GM23338 (cell line): ENCODE measurements around the gene CXADR. TPM values are rescaled to one million over a fixed set of nuclear protein-coding genes. Genes with fewer than 3 reads are reported as not detected.

ENCODE experiments used
- ATAC-seq: fragments of 200-7000 bp; cut with Tn5 transposase; 3 replicates; pipeline ENCODE4 v1.9.1; 2020
- DNase-seq: peaks from one replicate; pipeline ENCODE4 v3.0.0-alpha.2; 2015; ENCODE audit warnings: low spot score
- H2AFZ ChIP-seq: fragments of 200-600 bp; sonication (generic); 2 replicates; pipeline ENCODE4 v1.8.0; 2016; ENCODE audit warnings: antibody characterized with exemption, mild to moderate bottlenecking, moderate library complexity
- H3F3A ChIP-seq: fragments of 200-600 bp; sonication (generic); replicated peaks from 2 replicates; pipeline ENCODE4 v1.8.0; 2017; ENCODE audit warnings: antibody characterized with exemption, mixed run types, low read depth
- H3K27ac ChIP-seq: fragments of 200-600 bp; sonication (generic); 2 replicates; pipeline ENCODE4 v1.6.1; 2016; ENCODE audit warnings: low read depth
- H3K27me3 ChIP-seq: fragments of 200-600 bp; sonication (generic); 2 replicates; pipeline ENCODE4 v1.8.0; 2016; ENCODE audit warnings: mild to moderate bottlenecking, mixed run types, moderate library complexity; ENCODE audit not compliant: insufficient read depth
- H3K36me3 ChIP-seq: fragments of 200-600 bp; sonication (generic); 2 replicates; pipeline ENCODE4 v1.8.0; 2016; ENCODE audit warnings: mild to moderate bottlenecking; ENCODE audit not compliant: insufficient read depth
- H3K4me1 ChIP-seq: fragments of 200-600 bp; sonication (generic); 2 replicates; pipeline ENCODE4 v1.8.0; 2016; ENCODE audit warnings: mild to moderate bottlenecking, moderate library complexity; ENCODE audit not compliant: insufficient read depth
- H3K4me2 ChIP-seq: fragments of 200-600 bp; sonication (generic); 2 replicates; pipeline ENCODE4 v1.7.1; 2017; ENCODE audit warnings: mixed run types
- H3K4me3 ChIP-seq: fragments of 200-600 bp; sonication (generic); 2 replicates; pipeline ENCODE4 v1.6.1; 2016; ENCODE audit warnings: mixed run types
- H3K79me2 ChIP-seq: fragments of 200-600 bp; sonication (generic); replicated peaks from 2 replicates; pipeline ENCODE4 v1.8.0; 2017; ENCODE audit warnings: mild to moderate bottlenecking; ENCODE audit not compliant: insufficient read depth
- H3K9me2 ChIP-seq: fragments of 200-600 bp; sonication (generic); 2 replicates; pipeline ENCODE4 v1.8.0; 2017; ENCODE audit not compliant: insufficient read depth
- H4K20me1 ChIP-seq: fragments of 200-600 bp; sonication (generic); replicated peaks from 2 replicates; pipeline ENCODE4 v1.8.0; 2017; ENCODE audit warnings: mild to moderate bottlenecking; ENCODE audit not compliant: insufficient read depth
- H3K27ac Mint-ChIP-seq: 2 replicates; pipeline ENCODE4 v1.8.0; 2020; ENCODE audit warnings: inconsistent platforms, mild to moderate bottlenecking, moderate library complexity, mixed read lengths
- H3K27me3 Mint-ChIP-seq: 3 replicates; pipeline ENCODE4 v1.8.0; 2022; ENCODE audit warnings: low read depth, mild to moderate bottlenecking, moderate library complexity, mixed read lengths, inconsistent platforms; ENCODE audit not compliant: insufficient read depth, poor library complexity
- H3K36me3 Mint-ChIP-seq: 3 replicates; pipeline ENCODE4 v1.8.0; 2021; ENCODE audit warnings: low read depth, mild to moderate bottlenecking, inconsistent platforms, moderate library complexity, mixed read lengths
- H3K4me1 Mint-ChIP-seq: 3 replicates; pipeline ENCODE4 v1.8.0; 2020; ENCODE audit warnings: mild to moderate bottlenecking, inconsistent platforms, mixed read lengths
- H3K4me3 Mint-ChIP-seq: 3 replicates; pipeline ENCODE4 v1.8.0; 2021; ENCODE audit warnings: moderate library complexity, mild to moderate bottlenecking, inconsistent platforms, mixed read lengths
- H3K9me3 Mint-ChIP-seq: 3 replicates; pipeline ENCODE4 v1.8.0; 2020; ENCODE audit warnings: moderate library complexity, mild to moderate bottlenecking, inconsistent platforms, mixed read lengths
- CREB1 ChIP-seq: fragments of 250-450 bp; sonication (Bioruptor Pico); IDR thresholded peaks from 2 replicates; pipeline ENCODE4 v1.5.0; 2020; ENCODE audit warnings: low read depth, mild to moderate bottlenecking, moderate library complexity
- CTCF ChIP-seq, 2 experiments: fragments of 200-600 bp in 1 of 2; sonication (generic) in 1 of 2; conservative IDR thresholded peaks; 2 replicates each; pipeline versions ENCODE4 v1.5.1 to v1.6.1; 2016 to 2017; ENCODE audit warnings: antibody characterized with exemption in 2 of 2, low read depth in 2 of 2, mild to moderate bottlenecking in 2 of 2, moderate library complexity in 1 of 2
- ETS1 ChIP-seq: IDR thresholded peaks from 2 replicates; pipeline ENCODE4 v1.6.1; 2016; ENCODE audit warnings: antibody characterized with exemption
- EZH2 ChIP-seq: fragments of 200-600 bp; sonication (generic); IDR thresholded peaks from one replicate; pipeline ENCODE4 v1.8.0; 2017; ENCODE audit warnings: antibody characterized with exemption, mild to moderate bottlenecking, low read depth; ENCODE audit not compliant: unreplicated experiment
- EZH2phosphoT487 ChIP-seq: fragments of 200-600 bp; sonication (generic); IDR thresholded peaks from one replicate; pipeline ENCODE4 v1.8.1; 2018; ENCODE audit warnings: antibody characterized with exemption; ENCODE audit not compliant: unreplicated experiment
- JUNB ChIP-seq: IDR thresholded peaks from one replicate; pipeline ENCODE4 v1.6.1; 2016; ENCODE audit warnings: antibody characterized with exemption; ENCODE audit not compliant: unreplicated experiment
- NANOG ChIP-seq: IDR thresholded peaks from 2 replicates; pipeline ENCODE4 v1.6.1; 2016; ENCODE audit warnings: antibody characterized with exemption, borderline replicate concordance
- POLR2AphosphoS5 ChIP-seq: IDR thresholded peaks from 2 replicates; pipeline ENCODE4 v1.6.1; 2016; ENCODE audit warnings: antibody characterized with exemption, low read depth
- REST ChIP-seq: IDR thresholded peaks from one replicate; pipeline ENCODE4 v1.6.1; 2018; ENCODE audit warnings: antibody characterized with exemption; ENCODE audit not compliant: unreplicated experiment
- STAT1 ChIP-seq: IDR thresholded peaks from one replicate; pipeline ENCODE4 v1.6.1; 2016; ENCODE audit warnings: antibody characterized with exemption; ENCODE audit not compliant: unreplicated experiment
- ZNF114 ChIP-seq: fragments of 250-450 bp; sonication (Bioruptor Pico); IDR thresholded peaks from 2 replicates; pipeline ENCODE4 v1.5.0; 2020; ENCODE audit warnings: mild to moderate bottlenecking, moderate library complexity
- ZNF331 ChIP-seq: fragments of 250-450 bp; sonication (Bioruptor Pico); IDR thresholded peaks from 2 replicates; pipeline ENCODE4 v1.5.0; 2020; ENCODE audit warnings: low read depth, mild to moderate bottlenecking, moderate library complexity
- ZNF462 ChIP-seq: fragments of 250-450 bp; sonication (Bioruptor Pico); IDR thresholded peaks from 2 replicates; pipeline ENCODE4 v1.5.0; 2020; ENCODE audit warnings: mild to moderate bottlenecking, moderate library complexity
- polyA plus RNA-seq: library from polyadenylated mRNA; unstranded; fragments of >200 nt; fragmentation: Nextera tagmentation; extraction: Ambion mirVana; gene quantifications from 2 replicates; pipeline ENCODE4 v1.2.1, GENCODE V29; 2016
- total RNA-seq: library from RNA; depleted of rRNA; stranded (reverse); fragments of >200 nt; shearing (Covaris generic); gene quantifications from 2 replicates; pipeline ENCODE4 v1.2.3, GENCODE V29; 2014

The CXADR gene
- total and polyA plus RNA-seq, 2 experiments from 2014 or later, result 126 to 207 TPM

- H3F3A ChIP-seq, result no peaks in the 10 kb centered on the region
- no peaks in the 10 kb centered on the region for H3K27me3 ChIP-seq
- no peak overlapping the region for H2AFZ ChIP-seq
- no peaks in the 10 kb centered on the region for H3K36me3 Mint-ChIP-seq
- no peak overlapping the region for H3K4me3 ChIP-seq
- no peak overlapping the region for H3K27ac Mint-ChIP-seq
- no peak for DNase-seq
- no peaks in the 10 kb centered on the region for H3K4me1 ChIP-seq
- TF ChIP-seq CTCF (conservative IDR thresholded peaks at IDR 0.05; ENCODE audit: low read depth in 2 of 2) (no peak), POLR2AphosphoS5 (no peak), ZNF331 (CRISPR knock-in tag) (no peak), CREB1 (CRISPR knock-in tag) (no peak), REST (no peak), JUNB (no peak), ZNF462 (no peak), NANOG (no peak), EZH2 (no peak), ZNF114 (CRISPR knock-in tag) (no peak), ETS1 (no peak), EZH2phosphoT487 (no peak), STAT1 (no peak)
- H3K9me2 ChIP-seq, result 0 out of 2 replicates have a peak, but pooled peaks cover 3% of the 10 kb centered on the region
- no peaks in the 10 kb centered on the region; the same call in 2 of the 3 replicates for H3K4me1 Mint-ChIP-seq
- no peaks in the 10 kb centered on the region for H4K20me1 ChIP-seq
- no peaks in the 10 kb centered on the region for H3K36me3 ChIP-seq
- peaks cover 2% of the 10 kb centered on the region for H3K27me3 Mint-ChIP-seq
- H3K27ac ChIP-seq, result no peak overlapping the region
- H3K4me2 ChIP-seq, result no peak overlapping the region
- H3K4me3 Mint-ChIP-seq, result no peak overlapping the region
- no peaks in the 10 kb centered on the region for H3K9me3 Mint-ChIP-seq
- no peaks in the 10 kb centered on the region for H3K79me2 ChIP-seq
- ATAC-seq, result no peak
These were observed 14.3 kb upstream of the CXADR start for GRCh38 chr21:17498586-17498985.
